Measurements from ENCODE around the gene KIAA1614. TPM values are rescaled to one million over a fixed set of nuclear protein-coding genes. Genes with fewer than 3 reads are reported as not detected.

KIAA1614 gene
- total RNA-seq, 4 donors from 2014 or later = 1.0 to 17.1 (median 6.6) TPM

GRCh38 chr1:180947901-180948640 lies 35.4 kb downstream of the KIAA1614 start:
- Histone ChIP-seq H3K4me3 (no peak overlapping the region), H3K27me3 (no peaks in the 10 kb centered on the region), H3K9me3 (no peaks in the 10 kb centered on the region), H3K4me1 (peaks cover 0 to 3% of the 10 kb centered on the region in 2 donors), H3K36me3 (no peaks in the 10 kb centered on the region), H3K27ac (peak overlapping the region; percentile 65 to 71)
- intact Hi-C loops (cut with DNase I; ENCODE audit: low total_unique reads) = no loop called here
- TF ChIP-seq CTCF (IDR thresholded peaks at IDR 0.05) (no peak), POLR2A (IDR thresholded peaks at IDR 0.05) (no peak)
- DNase-seq = peak; percentile 76 to 79

DNA sequence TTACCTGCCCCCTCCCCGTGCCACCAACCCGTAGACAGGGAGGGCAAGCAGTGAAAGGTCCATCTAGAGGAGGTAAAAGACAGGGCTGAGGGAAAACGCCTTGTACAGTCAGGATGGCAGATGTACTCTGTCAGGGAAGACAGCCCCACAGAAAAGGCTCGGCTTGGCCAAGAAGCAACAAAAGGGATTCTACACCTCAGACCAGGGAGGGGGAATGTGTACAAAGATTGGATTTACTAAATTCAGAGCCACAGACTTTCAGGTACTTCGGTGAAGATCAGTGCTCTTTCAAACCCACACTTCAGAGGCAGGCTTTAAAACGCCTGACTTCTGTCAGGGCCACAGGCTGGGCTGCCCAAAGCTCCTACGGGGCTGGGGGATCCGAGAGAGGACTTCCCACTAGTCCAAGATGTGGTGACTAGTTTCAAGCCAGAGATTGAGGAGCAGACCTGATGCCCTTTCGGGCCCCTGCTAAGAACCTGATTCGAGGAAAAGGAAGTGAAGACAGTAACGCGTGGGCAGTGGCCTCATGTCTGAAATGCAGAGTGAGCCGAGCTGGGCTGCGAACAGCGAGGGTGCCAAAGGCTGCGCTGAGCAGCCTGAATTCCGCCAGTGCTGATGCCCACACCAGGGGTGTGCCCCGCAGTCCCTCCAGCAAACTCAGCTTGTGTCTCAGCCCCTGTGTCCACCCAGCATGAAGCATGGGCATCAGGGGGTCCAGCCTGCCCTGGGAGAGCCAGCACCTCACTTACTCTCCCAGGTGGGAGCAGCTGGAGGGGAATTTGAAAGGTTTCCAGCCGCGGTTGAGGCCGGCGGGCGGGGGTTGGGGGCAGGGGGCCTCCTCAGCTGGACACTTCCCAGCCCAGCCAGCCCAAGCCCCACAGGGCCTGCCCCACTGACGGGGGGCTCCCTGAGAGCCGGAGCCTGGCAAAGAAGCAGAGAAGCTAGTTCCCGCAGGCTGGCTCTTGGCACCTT lies 36.2 kb downstream of the KIAA1614 start:
- H3K36me3 ChIP-seq = no peaks in the 10 kb centered on the region
- TF ChIP-seq POLR2A (IDR thresholded peaks at IDR 0.05) = no peak
- TF ChIP-seq CTCF (IDR thresholded peaks at IDR 0.05) = no peak
- no peak overlapping the region for H3K4me3 ChIP-seq
- H3K9me3 ChIP-seq = no peaks in the 10 kb centered on the region
- H3K27ac ChIP-seq = peak overlapping the region; percentile 55 to 71
- H3K27me3 ChIP-seq = no peaks in the 10 kb centered on the region
- DNase-seq = no peak
- peaks cover 0 to 3% of the 10 kb centered on the region in 2 donors for H3K4me1 ChIP-seq
- intact Hi-C loops (cut with DNase I; ENCODE audit: low total_unique reads) = no loop called here

GRCh38 chr1:180949616-180950000 lies 36.9 kb downstream of the KIAA1614 start:
- TF ChIP-seq CTCF (IDR thresholded peaks at IDR 0.05) (no peak), POLR2A (IDR thresholded peaks at IDR 0.05) (no peak)
- intact Hi-C loops (cut with DNase I; ENCODE audit: low total_unique reads) = no loop called here
- Histone ChIP-seq H3K4me3 (no peak overlapping the region), H3K4me1 (peaks cover 0 to 3% of the 10 kb centered on the region in 2 donors), H3K36me3 (no peaks in the 10 kb centered on the region), H3K27me3 (no peaks in the 10 kb centered on the region), H3K27ac (peak overlapping the region in 1 of 2 donors; percentile 71), H3K9me3 (no peaks in the 10 kb centered on the region)
- DNase-seq = no peak

GRCh38 chr1:180950321-180950720 lies 37.6 kb downstream of the KIAA1614 start:
- intact Hi-C loops (cut with DNase I; ENCODE audit: low total_unique reads) = no loop called here
- no peaks in the 10 kb centered on the region for H3K36me3 ChIP-seq
- H3K4me3 ChIP-seq = no peak overlapping the region
- no peak overlapping the region for H3K27ac ChIP-seq
- no peaks in the 10 kb centered on the region for H3K9me3 ChIP-seq
- H3K27me3 ChIP-seq = no peaks in the 10 kb centered on the region
- DNase-seq = no peak
- H3K4me1 ChIP-seq = peaks cover 0 to 3% of the 10 kb centered on the region in 2 donors
- TF ChIP-seq POLR2A (IDR thresholded peaks at IDR 0.05) (no peak), CTCF (IDR thresholded peaks at IDR 0.05) (no peak)
